GM21576 (cell line): Measurements from ENCODE around the gene OCRL.

Experiments used
- ATAC-seq: cut with Tn5 transposase; IDR thresholded peaks from one replicate; pipeline ENCODE4 v1.9.1; 2021; ENCODE audit warnings: mild to moderate bottlenecking, moderate library complexity; ENCODE audit not compliant: unreplicated experiment

The OCRL gene

DNA sequence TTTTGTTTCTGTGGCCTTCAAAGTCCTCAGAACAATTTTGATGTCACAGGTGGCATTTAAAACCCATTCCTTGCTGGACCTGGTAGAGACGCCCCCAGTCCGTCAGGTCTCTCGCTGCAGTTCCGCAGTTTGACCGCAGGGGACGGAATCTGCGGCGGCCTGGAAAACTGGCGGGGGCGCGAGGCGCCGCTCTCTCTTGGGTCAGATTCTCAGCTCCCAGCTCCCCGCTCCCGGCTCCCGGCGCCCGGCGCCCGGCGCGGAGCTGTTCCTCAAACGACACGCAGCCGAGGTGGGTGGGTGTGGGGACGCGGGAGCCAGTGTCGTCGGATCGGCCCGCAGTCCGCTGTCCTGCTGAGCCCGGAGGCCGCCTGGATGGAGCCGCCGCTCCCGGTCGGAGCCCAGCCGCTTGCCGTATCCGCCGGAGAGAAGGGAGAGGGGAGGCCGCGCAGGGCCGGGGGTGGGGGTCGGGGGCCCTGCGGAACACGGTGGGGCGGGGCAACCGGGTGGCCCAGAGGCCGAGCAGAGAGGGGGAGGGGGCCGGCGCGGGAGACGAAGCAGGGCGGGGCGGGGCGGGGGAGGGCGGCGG is at the start of gene OCRL:
OCRL (plus strand) TSS at position 192 of the 586 bp plus-strand sequence; CDS start at position 373, 181 bp downstream.
- peak; percentile 96 for ATAC-seq

DNA sequence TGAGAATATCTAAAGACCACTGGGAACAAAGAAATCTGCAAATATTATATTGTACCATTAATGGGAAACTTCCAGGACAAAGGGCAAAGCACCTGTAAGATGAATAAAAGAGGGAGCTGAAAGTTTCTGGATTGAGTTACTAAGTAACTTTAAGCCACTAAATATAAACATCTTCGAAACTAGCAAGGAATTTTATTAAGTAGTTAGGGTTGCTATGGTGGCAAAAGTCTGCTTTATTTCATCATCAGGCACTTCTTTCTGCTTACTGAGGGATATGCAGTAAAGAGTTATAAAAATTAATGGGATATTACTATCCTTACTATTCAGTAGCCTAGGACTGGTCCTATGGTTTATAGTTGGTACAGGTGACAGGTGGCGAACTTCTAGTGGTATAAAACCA is 49.7 kb upstream of the OCRL start:
- ATAC-seq: no peak

DNA sequence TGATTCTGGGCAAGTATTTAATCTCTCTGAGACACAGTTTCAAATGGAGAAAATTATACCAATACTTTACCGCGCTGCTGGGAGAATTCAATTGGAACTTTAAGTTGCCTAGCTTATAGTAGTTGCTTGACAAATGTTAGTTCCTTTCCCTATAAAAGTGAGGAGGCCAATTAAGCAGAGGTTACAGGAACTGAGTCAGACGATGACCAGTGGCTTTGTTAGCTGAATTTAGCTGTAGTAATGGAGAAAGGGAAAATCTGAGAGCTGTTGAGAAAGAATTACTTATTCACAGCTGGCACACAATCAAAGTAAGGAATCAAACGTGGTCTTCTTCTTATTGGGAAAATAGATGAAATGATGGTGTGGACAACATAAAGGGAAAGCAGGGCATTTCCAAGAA is 46.4 kb upstream of the OCRL start:
- ATAC-seq: no peak

DNA sequence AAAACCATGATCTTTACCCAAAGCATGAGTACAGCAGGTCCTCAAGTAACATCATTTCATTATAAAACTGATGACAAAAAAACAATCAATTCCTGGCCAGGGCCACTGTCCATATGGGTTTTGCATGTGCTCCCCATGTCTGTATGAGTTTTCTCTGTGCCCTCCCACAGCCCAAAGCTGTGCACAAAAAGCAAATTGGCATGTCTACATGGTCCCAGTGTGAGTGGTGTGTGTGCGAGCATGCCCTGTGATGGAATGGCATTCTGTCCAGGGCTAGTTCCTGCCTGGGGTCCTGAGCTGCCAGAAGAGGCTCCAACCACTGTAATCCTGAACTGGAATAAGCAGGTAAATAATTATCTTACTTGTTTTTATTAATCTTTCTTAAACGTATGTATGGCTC is 45.2 kb upstream of the OCRL start:
- no peak for ATAC-seq

DNA sequence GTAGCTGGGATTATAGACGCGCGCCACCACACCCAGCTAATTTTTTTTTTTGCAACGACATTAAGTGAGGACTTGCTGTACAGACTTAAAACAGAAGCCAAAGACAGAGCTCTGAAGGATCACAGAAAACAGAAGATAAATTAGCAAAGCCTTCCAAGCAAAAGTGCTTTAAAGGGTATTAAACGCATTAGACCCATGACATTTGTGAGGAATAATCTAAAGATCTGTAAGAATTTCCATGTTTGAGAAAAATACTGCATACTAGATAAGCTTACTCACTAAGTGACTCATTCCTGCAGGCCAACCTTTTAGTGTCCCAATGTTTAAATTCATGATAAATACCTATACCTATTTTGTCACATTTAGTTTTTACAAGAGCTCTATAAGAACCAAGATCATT is 44.2 kb upstream of the OCRL start:
- ATAC-seq: no peak

DNA sequence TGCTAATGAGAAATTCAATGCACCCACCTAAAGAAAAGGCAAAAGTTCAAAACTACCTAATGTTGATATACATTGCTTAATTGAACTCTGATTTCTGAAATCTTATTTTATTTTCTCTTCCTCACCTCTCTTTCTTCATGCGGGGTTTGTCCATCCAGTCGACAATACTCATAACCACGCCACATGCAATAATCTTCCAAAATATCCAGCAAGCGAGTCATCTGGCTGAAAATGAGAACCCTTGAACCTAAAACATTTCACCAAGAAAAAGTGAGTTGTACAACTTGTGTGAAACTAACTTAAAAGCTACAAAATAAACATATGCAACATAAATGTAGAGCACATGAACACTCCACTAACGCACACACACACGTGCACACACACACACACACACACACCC is 43.4 kb upstream of the OCRL start:
- no peak for ATAC-seq

DNA sequence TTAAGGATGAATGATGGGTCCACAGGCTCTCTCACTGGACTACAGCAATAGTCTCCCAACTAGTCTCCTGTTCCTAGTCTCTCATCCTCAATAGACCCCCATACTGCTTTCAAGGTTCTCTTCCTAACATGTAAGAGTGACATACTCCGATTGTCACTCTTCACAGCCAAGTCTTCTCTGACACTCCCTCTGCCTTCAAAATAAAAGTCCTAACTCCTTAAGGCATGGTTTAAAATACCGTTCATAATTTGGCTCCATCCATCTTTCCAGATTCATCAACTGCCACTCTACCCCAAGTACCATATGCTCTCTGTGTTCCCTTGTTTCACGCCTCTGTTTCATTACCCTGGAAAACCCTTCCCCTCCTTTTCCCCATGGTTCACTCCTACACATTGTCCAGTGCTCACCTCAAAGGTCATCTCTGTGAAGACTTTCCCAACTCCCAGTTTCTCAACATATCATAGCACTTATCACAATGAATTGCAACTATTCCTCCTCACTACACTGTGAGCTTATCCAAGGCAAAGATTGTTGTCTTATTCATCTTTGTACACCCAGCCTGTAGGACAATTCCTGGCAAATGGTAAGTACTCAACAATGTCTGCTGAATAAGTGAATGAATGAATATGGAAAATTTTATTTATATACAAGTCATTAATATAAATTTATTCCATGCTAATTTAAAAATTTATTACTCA is 42.8 kb upstream of the OCRL start:
- ATAC-seq: no peak

DNA sequence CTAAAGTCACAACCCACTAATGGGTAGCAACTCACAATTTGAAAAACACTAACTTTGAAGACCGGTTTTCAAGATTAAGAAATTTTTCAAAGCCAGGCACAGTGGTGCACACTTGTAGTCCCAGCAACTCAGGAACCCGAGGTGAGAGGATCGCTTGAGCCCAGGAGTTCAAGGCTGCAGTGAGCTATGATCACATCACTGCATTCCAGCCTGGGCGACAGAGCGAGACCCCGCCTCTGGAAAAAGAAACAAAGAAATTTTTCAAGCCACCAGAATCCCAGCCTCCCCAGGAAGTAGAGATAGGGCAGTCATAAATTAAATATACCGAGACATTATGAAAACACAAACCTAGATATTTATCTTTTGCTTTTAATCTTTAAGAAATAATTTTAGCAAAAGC is 29.7 kb upstream of the OCRL start:
- ATAC-seq: no peak

DNA sequence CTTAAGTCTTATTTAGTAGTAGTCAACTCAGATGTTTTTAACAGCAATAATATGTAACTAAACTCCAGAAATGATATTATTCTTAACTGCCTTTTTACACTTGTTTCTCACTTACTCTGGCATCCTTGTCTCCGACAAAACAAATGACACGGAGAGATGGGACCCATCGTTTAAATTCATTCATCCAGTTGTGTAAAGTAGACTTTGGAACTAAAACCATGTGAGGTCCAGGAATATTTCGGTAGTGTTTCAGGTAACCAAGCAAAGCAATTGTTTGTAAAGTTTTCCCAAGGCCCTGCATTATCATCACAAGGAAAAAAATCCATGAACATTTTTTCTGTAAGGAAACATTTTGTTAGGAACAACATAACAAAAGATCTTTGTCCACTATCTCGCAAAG is 28.4 kb upstream of the OCRL start:
- ATAC-seq: no peak

DNA sequence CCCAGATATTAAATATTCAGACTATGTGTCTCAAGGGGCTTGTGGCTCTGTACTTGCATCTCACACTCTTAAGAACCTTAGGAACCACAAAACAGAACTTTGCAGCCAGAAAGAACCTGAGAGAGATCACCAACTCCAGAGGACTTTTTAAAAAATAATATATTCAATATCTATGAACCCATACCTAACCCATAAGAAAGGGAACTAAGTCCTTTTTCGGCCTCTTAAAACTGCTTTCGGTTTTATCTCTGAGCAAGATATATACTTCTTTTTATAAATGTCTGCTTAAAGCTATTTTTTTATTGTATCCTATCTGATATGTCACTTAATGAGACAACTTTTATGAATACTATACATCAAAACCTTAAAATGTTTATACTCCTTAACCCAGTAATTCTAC is 27.6 kb upstream of the OCRL start:
- no peak for ATAC-seq

DNA sequence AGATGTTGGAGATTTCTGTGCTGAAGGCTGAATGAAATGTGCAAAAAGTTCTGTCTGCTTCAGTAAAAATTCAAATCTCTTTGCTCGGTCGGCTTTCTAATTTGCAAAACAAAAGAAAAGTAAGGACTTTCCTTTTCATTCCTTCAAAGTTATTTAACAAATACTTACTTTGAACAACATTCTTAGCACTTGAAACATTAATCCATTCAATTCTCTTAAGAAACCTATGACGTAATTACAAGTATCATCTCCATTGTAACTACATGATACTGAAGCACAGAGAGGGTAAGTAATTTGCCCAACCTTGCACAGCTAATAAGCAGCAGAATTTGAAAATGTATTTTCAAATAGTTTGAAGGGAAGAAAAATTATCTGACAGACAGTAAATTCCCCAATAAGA is 23.7 kb upstream of the OCRL start:
- no peak for ATAC-seq

DNA sequence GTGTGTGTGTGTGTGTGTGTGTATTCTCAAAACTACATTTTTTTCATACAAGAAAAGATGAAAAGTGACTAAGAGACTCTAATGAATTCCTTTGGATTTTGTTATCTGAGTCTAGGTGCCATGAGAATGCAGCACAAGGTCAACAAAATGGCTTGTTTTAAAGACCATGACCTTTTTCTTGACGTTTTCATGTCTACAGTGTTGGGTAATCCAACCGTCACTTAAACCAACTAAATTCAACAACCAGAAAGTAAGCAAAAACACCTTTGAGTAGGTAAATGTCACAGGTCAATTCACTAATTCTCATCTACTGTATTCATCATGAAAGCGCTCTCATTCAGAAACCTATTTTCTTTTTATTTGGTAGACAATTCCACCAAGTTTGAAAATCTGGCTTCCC is 19.9 kb upstream of the OCRL start:
- no peak for ATAC-seq

DNA sequence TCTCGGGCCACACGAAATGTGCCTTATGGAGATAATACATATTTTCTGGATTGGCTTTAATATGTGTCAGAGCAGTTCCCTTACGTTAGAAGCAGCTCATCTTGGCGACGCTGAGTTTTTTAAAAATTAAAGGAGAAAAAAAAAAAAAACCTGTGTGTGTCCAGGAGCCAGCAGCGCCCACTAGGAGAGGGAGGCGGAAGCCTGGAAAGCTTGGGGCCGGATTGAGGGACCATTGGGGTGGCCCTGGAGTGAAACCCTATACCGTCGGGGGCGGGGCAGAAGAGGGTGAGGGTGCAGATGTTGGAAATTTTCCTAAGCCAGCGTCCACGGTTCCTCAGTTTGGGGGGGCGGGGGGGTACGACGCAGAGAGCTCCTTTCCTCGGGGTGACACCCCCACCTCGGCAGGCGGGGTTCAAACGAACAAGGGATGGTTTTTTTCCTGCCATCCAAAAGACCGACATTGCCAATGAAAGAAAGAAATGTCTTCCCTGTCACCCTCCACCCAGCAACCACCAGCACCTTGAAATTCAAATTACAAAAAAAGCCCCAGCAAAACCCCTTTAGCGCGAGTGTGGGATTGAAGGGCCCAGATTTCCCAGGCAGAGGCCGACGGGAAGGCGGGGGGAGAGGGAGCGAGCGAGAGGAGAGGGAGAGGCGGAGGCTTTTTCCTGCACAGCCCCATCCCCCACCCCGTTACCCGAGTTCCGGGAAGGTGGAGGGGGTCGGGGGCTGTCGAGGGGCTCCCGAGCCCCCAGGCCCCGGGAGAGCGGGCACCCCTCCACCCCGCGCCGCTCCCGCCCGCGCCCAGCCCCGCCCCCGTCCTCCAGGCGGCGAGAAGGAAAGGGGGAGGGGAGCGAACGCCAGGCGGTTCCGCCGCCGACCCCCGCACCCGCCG is 17.6 kb upstream of the OCRL start:
- ATAC-seq: no peak

DNA sequence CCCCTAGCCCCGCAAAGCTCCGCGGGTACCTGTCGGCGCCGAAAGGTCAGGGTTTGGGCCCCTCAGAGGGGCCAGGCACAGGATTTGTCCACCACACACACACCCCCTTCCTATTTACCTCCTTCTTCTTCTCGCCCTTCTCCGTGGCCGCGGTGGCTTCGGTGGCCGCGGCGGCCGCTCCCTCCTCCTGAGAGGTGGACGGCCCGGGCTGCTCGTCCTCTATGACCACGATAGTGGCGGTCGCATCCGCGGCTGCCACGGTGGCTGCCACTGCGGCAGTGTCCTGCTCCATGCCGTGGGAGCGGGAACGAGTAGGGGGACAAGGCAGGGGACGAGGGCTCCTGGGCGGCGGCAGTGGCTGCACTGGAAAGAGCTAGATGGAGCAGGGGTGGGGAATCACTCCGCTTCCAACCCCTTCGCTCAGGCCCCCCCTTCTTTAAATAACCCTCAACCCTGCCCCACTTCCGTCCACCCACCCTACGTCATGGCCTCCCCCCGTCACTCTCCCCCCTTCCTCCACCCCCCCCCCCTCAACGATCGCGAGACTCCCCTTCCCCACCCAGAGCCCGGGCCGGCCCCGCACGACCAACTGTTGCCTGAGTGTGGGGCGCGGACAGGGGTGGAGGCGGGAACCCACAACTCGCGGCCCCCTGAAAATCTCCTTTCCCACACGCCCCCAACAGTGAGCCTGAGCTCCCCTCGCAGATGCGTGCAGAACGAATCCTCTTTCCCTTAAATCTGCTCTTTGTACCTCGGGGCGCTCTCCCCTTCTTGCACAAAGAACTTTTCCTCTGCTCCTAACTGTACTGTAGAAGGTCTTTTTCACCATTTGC is 16.8 kb upstream of the OCRL start, which contains the start of gene SMARCA1:
SMARCA1 (minus strand) TSS at position 412 of the 833 bp plus-strand sequence; CDS start at position 292, 120 bp downstream.
- no peak for ATAC-seq

DNA sequence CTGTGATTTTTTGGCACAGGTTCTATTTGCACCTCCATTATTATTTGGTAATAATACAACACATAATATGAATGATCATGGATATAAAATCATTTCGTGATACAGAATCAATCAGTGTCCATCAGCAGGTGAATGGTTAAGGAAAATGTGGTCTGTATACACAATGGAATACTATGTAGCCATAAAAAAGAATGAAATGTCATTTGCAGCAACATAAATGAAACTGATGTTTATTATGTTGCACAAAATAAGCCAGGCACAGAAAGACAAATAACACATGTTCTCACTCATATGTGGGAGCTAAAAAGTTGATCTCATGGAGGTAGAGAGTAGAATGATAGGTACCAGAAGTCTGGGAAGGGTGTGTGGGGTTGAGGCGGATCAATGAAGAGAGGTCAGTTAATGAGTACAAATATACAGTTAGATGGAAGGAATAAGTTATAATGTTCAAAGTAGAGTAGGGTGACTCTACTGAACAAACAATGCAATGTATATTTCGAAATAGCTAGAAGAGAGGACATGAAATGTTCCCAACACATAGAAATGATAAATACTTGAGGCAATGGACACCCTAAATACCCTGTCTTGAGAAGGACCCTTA is 15.7 kb upstream of the OCRL start:
- no peak for ATAC-seq

DNA sequence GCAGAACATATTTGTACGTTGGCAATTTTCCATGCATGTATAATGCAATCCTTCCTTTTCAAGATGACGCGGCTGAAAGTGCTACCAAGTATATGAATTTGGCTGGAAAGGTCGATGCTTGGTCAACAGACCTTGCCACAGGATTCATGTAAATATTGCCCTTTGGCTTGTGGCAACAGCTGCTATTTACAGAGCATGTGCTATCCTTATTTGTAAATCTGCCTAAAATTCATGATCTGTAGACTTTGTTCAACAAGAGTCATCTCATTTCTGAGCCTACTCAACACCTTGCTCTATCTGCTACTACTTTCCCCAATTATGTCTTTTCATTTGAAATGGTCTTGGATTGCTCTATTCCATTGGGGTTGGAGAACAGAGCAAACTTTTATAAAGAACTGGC is 14.9 kb upstream of the OCRL start:
- ATAC-seq: no peak

DNA sequence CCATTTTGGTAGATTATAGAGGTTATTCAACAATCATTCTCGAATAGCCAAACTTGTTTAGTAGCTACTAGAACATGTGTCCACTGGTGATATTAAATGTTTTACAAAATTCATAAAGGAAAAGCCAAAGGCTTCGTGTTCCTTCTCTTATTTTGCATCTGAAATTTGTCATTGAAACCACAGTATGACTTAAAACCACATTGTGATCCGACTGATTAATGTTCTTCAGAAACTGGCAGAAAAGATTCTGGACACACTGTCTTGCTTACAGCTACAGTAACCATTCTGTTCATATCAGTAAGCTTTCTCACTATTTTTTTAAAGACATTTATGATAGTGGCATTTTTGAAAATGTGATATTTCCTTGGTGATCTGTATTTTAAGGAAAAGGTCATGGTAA is 14.2 kb upstream of the OCRL start:
- ATAC-seq: no peak

DNA sequence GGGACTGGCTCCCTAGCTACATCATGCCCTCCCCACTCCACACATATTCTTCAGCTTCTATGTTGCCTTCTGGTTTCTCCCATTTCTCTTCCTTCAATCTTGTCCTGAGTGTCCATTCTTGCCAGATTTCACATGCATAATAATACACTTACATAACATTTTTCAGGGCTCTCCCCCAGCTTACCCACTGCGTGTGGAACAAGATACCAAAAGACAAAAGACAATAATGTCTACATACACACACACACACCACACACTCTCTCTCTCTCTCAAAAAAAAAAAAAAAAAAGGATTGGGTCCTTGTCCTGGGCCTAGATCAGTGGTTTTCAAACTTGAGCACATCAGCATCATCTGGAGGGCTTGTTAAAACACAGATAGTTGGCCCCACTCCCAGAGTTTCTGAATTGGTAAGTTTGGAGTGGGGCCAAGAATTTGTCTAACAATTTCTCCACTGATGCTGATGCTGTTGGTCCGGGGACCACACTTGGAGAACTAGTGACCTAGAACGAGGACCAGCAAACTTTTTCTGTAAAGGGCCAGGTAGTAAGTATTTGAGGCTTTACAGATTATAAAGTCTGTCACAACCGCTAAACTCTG is 10.3 kb upstream of the OCRL start:
- no peak for ATAC-seq

DNA sequence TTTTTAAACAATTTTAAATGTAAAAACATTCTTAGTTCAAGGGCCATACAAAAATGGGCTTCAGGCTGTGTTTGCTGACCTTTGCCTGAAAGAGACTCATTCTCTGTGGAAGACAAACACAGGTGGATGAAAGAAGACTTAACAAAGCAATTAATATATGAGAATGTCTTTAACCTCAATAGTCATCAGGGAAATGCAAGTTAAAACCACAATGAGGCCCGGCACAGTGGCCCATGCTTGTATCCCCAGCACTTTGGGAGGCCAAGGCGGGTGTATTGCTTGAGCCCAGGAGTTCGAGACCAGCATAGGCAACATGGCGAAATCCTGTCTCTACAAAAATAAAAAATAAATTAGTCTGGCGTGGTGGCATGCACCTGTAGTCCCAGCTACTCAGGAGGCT is 9.6 kb upstream of the OCRL start:
- no peak for ATAC-seq

DNA sequence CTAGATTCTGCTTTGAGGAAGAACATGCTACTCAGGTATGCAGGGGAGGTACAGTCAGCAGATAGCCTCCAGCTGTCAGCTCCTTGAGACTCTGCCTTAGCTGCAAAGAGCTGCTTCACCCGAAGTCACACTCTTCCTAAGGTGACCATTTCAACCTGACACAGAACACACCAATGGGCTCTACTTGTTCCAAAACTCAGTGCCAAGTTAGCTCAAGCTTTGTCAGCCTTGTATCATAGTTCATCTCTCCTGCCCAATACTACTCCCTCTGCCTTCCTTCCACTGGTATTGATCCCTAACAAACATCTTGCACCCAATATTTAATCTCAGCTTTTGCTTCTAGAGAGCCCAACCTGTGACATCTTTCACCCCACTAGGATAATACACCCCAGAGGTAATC is 8.9 kb upstream of the OCRL start:
- ATAC-seq: no peak
